ENCODE data around the gene STARD7. TPM values are rescaled to one million over a fixed set of nuclear protein-coding genes. Genes with fewer than 3 reads are reported as not detected.

The STARD7 gene
- total and polyA plus RNA-seq, 2 experiments from 2014 or later, result 72.2 to 222 TPM

DNA sequence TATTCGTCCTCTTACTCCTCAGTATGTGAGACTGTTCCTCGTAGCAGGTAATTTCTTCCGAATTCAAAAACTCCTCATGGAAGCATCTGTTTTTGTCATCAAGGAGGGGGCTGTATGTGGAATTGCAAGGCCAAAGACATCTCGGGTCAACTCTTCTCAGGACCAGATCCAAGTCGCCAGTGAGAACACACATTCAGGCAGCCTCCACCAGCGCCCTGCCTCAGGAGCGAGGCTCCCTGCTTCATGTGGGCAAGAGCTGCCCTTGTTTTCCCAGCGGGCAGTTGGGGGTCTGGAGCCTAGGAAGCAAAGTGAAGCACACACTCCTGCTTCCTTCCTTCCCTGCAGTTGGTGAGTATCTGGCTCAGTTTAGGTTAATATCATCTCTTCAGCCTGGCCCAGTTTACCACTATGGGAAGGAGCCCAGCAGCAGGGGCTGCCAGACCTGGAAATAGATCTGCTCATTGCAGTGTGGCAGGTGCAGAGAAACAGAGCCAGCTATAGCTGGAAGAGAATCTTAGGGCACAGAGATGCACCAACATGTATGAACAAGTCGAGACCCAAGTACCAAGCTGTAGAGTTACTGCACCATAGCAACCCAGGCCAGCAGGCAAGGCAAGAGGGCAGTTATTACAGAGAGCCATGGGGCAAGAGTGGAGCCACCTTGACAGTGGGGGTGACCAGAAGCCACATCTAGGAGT, 31.9 kb upstream of the STARD7 start:
- Histone ChIP-seq H2AFZ (no peak overlapping the region), H4K20me1 (replicated peaks; ENCODE audit: insufficient read depth) (no peaks in the 10 kb centered on the region), H3K4me2 (no peak overlapping the region), H3K9me2 (ENCODE audit: insufficient read depth) (peaks cover 4% of the 10 kb centered on the region; the same call in 1 of the 2 replicates), H3K4me3 (no peak overlapping the region), H3K27me3 (ENCODE audit: insufficient read depth) (no peaks in the 10 kb centered on the region), H3F3A (replicated peaks; ENCODE audit: low read depth) (no peaks in the 10 kb centered on the region), H3K27ac (ENCODE audit: low read depth) (no peak overlapping the region), H3K4me1 (ENCODE audit: insufficient read depth) (no peaks in the 10 kb centered on the region; the same call in 1 of the 2 replicates), H3K79me2 (replicated peaks; ENCODE audit: insufficient read depth) (no peaks in the 10 kb centered on the region), H3K36me3 (ENCODE audit: insufficient read depth) (no peaks in the 10 kb centered on the region)
- no peak overlapping the region for H3K4me3 Mint-ChIP-seq
- TF ChIP-seq EZH2 (IDR thresholded peaks at IDR 0.05; ENCODE audit: low read depth, unreplicated experiment), result no peak
- no peaks in the 10 kb centered on the region for H3K9me3 Mint-ChIP-seq
- ATAC-seq, result no peak
- no peak for DNase-seq (ENCODE audit: low spot score)
- H3K27ac Mint-ChIP-seq, result no peak overlapping the region; the same call in 1 of the 2 replicates
- H3K27me3 Mint-ChIP-seq (ENCODE audit: insufficient read depth, low read depth, poor library complexity), result peaks cover 4% of the 10 kb centered on the region
- peaks cover 15% of the 10 kb centered on the region for H3K4me1 Mint-ChIP-seq
- H3K36me3 Mint-ChIP-seq (ENCODE audit: low read depth), result no peaks in the 10 kb centered on the region

DNA sequence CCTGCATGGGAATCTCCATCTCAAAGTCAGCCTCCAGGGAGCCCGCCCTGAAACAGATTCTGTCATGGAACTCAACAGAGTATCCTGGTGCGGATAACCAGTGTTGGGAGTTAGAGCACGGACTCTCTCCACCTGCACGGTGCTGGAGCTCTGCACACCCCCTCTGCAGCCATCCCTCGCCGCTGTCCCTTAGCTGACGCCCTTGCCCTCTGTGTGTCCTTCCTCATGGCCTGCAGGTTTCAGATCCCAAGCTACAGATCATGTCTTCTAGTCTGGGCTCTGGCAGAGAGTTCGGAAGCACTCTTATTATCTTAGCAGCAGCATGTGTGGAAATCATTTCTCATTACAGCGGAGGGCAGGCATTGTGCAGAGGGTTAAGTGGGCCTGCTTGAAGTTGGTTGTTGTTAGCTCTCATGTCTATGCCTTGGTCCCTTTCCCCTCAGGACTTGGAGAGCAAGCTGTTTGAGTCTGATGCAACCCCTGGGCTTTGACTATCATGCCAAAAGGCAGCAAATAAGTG, 31.2 kb upstream of the STARD7 start:
- peaks cover 4% of the 10 kb centered on the region for H3K27me3 Mint-ChIP-seq (ENCODE audit: insufficient read depth, low read depth, poor library complexity)
- Histone ChIP-seq H3K27ac (ENCODE audit: low read depth) (no peak overlapping the region), H3K79me2 (replicated peaks; ENCODE audit: insufficient read depth) (no peaks in the 10 kb centered on the region), H3K9me2 (ENCODE audit: insufficient read depth) (peaks cover 4% of the 10 kb centered on the region; the same call in 1 of the 2 replicates), H3F3A (replicated peaks; ENCODE audit: low read depth) (no peaks in the 10 kb centered on the region), H3K4me2 (no peak overlapping the region), H3K4me1 (ENCODE audit: insufficient read depth) (no peaks in the 10 kb centered on the region; the same call in 1 of the 2 replicates), H3K4me3 (no peak overlapping the region), H2AFZ (no peak overlapping the region), H3K36me3 (ENCODE audit: insufficient read depth) (no peaks in the 10 kb centered on the region), H3K27me3 (ENCODE audit: insufficient read depth) (no peaks in the 10 kb centered on the region), H4K20me1 (replicated peaks; ENCODE audit: insufficient read depth) (no peaks in the 10 kb centered on the region)
- H3K4me3 Mint-ChIP-seq, result no peak overlapping the region
- ATAC-seq (no peak), DNase-seq (ENCODE audit: low spot score) (peak; percentile 23)
- H3K36me3 Mint-ChIP-seq (ENCODE audit: low read depth), result no peaks in the 10 kb centered on the region
- H3K27ac Mint-ChIP-seq, result peak overlapping the region; percentile 63
- peaks cover 15% of the 10 kb centered on the region for H3K4me1 Mint-ChIP-seq
- H3K9me3 Mint-ChIP-seq, result no peaks in the 10 kb centered on the region
- TF ChIP-seq EZH2phosphoT487 (IDR thresholded peaks at IDR 0.05; ENCODE audit: unreplicated experiment) (no peak), NANOG (IDR thresholded peaks at IDR 0.05; ENCODE audit: borderline replicate concordance) (no peak), JUNB (IDR thresholded peaks at IDR 0.05; ENCODE audit: unreplicated experiment) (no peak), EZH2 (IDR thresholded peaks at IDR 0.05; ENCODE audit: low read depth, unreplicated experiment) (no peak), POLR2AphosphoS5 (IDR thresholded peaks at IDR 0.05; ENCODE audit: low read depth) (no peak), STAT1 (IDR thresholded peaks at IDR 0.05; ENCODE audit: unreplicated experiment) (no peak), ZNF331 (CRISPR knock-in tag; IDR thresholded peaks at IDR 0.05; ENCODE audit: low read depth) (no peak), ZNF114 (CRISPR knock-in tag; IDR thresholded peaks at IDR 0.05) (no peak), CREB1 (CRISPR knock-in tag; IDR thresholded peaks at IDR 0.05; ENCODE audit: low read depth) (no peak)
- TF ChIP-seq, protein P1, sequence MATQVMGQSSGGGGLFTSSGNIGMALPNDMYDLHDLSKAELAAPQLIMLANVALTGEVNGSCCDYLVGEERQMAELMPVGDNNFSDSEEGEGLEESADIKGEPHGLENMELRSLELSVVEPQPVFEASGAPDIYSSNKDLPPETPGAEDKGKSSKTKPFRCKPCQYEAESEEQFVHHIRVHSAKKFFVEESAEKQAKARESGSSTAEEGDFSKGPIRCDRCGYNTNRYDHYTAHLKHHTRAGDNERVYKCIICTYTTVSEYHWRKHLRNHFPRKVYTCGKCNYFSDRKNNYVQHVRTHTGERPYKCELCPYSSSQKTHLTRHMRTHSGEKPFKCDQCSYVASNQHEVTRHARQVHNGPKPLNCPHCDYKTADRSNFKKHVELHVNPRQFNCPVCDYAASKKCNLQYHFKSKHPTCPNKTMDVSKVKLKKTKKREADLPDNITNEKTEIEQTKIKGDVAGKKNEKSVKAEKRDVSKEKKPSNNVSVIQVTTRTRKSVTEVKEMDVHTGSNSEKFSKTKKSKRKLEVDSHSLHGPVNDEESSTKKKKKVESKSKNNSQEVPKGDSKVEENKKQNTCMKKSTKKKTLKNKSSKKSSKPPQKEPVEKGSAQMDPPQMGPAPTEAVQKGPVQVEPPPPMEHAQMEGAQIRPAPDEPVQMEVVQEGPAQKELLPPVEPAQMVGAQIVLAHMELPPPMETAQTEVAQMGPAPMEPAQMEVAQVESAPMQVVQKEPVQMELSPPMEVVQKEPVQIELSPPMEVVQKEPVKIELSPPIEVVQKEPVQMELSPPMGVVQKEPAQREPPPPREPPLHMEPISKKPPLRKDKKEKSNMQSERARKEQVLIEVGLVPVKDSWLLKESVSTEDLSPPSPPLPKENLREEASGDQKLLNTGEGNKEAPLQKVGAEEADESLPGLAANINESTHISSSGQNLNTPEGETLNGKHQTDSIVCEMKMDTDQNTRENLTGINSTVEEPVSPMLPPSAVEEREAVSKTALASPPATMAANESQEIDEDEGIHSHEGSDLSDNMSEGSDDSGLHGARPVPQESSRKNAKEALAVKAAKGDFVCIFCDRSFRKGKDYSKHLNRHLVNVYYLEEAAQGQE (IDR thresholded peaks at IDR 0.05; ENCODE audit: unreplicated experiment), result no peak
- TF ChIP-seq, protein P2, sequence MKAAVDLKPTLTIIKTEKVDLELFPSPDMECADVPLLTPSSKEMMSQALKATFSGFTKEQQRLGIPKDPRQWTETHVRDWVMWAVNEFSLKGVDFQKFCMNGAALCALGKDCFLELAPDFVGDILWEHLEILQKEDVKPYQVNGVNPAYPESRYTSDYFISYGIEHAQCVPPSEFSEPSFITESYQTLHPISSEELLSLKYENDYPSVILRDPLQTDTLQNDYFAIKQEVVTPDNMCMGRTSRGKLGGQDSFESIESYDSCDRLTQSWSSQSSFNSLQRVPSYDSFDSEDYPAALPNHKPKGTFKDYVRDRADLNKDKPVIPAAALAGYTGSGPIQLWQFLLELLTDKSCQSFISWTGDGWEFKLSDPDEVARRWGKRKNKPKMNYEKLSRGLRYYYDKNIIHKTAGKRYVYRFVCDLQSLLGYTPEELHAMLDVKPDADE (IDR thresholded peaks at IDR 0.05), result no peak
